Measurements from ENCODE around the gene SUMF1.

Gene SUMF1

DNA sequence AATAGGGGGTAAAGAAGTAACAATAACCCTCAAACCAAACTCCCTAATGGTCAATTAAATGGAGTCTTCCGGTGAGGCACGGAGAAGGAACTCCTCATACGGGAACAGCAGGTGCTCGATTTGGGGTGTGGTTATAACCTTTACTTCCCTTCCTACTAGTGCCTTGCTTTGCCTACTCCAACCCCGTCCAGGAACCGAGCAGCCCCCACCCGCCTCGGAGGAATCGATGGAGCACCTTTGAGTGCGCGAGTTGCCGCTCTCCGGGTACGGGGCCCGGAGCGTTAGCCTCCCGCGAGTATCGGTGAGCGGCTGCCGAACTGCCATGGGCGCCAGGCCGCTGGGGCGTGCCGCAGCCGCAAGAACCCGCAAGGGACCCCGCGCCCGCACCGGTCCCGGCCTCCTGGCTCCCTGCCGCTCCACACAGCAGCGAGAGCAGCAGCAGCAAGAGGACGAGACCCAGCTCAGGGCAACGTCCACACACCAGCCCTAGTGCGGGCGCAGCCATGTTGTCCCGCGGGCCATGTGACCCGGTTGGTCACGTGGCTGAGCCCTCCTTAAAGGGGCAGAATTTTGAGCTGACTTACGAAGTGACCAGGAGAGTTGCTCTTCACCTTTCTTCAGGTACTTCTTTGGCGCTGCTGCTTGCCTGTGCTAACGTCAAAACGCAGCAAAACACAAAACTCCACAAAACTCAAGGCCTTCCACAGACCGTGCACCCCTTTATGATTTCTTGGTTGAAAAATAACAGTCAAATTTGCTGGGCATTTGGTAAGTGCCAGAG lies at the start of gene SUMF1:
TSS of gene SUMF1 (minus strand) at position 529 of the 781 bp plus-strand sequence. CDS start at position 505, 24 bp downstream.
- peak; percentile 48 to 57 for DNase-seq (ENCODE audit: low read depth in 1 of 2, low spot score in 1 of 2)

DNA sequence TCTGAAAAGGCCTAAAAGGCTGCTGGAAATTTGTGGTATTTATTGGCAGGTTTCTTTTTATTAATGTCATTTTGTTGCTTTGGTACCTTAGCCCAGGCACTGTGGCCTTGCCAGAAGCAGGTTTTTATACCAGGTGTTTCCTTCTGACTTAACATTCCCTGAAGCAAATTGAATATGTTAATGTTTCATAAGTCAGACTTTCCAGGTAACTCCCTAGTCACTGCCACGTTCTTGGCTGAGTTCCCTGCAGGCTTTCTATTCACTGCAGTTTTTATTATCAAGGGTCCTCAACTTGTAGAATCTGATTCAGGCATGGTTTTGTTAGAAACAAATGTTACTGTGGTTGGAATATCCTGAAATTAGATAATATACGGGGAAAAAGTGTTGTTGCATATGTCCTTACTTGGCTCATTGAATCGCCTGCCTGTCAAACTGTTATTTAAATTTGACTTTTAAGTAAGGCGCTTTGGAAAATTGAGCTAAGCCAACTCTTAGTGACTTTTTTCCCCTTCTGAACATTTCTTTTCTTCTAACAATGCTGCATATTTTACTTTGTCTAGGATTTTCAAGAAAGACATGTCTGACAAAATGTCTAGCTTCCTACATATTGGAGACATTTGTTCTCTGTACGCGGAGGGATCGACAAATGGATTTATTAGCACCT lies 49.0 kb upstream of the SUMF1 start:
- no peak for DNase-seq (ENCODE audit: low read depth in 1 of 2, low spot score in 1 of 2)

DNA sequence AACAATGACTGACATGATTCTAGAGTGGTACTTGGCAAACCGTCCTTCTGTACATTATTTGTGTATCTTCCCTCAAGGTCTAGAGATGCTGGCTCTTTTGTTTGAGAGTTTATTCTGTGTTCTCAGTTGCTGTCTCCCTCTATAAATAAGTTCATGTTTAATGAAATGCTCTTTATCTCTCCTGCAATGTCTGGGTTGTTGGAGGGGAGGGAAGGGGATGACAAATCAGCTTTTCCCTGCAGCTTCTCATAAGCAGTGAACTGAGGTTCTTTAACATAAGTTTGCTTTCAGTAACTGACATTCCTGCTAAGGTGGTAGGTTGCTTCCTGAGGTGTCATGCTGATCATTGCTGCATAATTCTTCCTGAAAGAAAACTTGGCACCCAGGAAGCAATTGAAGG lies 47.8 kb upstream of the SUMF1 start:
- no peak for DNase-seq (ENCODE audit: low read depth in 1 of 2, low spot score in 1 of 2)

DNA sequence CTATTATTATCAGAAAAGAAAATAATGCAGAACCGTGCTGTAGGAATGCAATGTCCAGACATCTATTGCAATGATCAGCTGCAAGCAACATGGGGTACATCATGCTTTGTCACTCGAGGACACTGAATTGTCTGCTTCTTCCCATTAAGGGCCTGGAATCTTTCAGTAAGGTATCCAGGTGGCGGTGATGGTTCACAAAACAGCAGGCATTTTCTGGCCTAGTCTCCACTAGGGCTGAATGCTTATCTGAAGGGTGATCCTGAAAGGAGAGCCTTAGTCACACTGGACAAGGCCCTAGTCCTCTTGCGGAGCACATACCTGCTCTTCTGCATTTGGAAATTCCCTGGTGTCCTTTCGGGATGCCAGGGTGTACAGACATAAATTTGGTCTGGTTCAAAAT lies 47.3 kb upstream of the SUMF1 start:
- DNase-seq (ENCODE audit: low read depth in 1 of 2, low spot score in 1 of 2), result no peak

DNA sequence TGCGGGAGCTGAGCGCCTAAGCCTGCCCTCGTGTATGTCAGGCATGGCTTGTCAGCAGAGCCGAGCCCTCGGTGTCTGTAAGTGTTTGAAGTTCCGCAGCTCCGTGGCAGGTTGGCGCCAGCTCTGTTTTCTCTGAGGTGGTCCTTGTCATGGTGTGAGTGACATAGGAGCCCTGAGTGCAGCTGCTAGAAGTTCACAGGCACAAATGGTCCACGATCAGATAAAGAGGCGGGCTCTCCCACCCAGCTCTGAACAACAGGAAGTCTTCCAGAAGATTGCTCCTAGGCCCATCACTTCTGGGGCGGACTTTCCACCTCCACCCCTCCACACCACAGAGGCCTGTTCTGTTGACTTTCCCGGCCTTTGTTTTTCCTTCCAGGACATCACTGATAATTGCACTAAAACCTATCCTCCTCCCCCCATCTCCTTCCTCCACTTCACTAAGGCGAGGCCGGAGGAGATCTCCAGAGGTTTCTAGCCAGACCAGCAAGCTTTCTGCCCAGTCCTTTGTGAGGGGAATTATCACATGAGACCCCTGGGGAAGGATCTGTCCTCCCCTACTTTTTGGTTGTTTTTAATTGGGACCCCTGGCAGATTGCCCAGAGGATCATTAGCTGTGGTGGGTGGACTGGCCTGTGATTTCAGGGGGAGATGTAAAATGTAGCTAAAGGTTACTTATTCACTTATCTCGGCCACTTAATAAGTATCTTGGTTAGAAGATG lies 46.0 kb upstream of the SUMF1 start:
- no peak for DNase-seq (ENCODE audit: low read depth in 1 of 2, low spot score in 1 of 2)

DNA sequence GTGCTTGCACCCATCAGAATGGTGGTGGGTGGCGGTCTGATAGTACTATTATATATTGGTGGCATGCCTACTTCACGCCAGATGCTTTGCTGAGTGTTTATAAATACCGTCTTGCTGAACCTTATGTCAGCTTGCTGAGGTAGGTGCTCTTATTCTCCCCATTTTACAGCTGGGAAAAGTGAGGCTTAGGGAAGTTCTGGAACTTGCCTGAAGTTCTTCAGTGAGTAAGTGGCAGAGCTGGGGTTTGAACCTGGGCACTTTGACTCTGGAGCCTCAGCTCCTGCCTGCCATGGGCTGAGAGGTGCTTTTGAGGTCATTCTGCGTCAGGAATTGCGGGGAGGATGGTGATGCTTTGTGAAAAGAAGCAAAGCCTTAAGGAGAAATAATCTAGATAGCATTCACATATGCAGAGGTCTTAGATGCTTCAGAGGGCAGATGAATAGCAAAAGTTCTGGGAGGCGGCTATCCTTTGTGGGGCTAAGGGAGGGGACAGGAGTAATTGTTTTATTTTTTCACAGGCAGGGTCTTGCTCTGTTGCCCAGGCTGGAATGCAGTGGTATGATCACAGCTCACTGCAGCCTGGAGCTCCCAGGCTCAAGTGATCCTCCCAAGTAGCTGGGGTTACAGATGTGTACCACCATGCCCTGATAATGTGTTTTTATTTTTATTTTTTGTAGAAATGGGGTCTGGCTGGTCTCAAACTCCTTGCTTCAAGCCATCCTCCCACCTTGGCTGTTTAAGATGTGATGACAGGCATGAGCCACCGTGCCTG lies 44.6 kb upstream of the SUMF1 start:
- DNase-seq (ENCODE audit: low read depth in 1 of 2, low spot score in 1 of 2), result no peak

DNA sequence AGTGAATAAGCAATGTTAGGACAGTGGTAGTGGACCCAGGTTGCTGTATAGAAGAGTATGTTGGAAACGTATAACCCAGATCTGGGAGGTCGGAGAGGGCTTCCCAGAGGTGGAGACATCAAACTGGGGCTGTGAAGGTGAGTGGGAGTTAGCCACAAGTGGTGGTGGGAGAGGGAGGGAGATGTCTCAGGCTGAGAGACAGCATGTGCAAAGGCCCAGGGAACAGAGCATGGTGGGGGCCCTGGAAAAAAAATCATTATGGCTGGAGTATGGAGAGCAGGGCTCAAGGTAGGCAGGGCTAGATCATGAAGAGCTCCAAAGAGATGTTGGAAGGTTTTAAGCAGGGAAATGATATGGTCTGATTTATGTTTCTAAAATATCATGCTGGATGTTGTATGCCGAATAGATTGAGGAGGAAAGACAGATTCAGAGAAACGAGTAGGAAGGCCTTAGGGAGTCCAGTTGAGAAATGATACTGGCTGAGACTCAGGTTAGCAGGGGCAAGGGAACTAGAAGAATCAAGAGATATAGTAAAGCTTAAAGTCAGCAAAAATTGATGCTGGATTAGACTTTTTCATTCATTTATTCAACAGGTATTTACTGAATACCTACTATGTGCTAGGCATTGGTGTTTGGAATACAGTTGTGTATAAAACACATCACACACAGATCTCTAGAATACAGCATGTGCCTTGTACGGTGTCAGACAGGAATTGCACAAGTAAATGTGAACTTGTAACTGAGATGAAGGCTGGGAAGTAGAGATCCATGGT lies 43.1 kb upstream of the SUMF1 start:
- DNase-seq (ENCODE audit: low read depth in 1 of 2, low spot score in 1 of 2), result no peak

GRCh38 chr3:4509043-4509442 lies 42.0 kb upstream of the SUMF1 start:
- DNase-seq (ENCODE audit: low read depth in 1 of 2, low spot score in 1 of 2), result no peak

DNA sequence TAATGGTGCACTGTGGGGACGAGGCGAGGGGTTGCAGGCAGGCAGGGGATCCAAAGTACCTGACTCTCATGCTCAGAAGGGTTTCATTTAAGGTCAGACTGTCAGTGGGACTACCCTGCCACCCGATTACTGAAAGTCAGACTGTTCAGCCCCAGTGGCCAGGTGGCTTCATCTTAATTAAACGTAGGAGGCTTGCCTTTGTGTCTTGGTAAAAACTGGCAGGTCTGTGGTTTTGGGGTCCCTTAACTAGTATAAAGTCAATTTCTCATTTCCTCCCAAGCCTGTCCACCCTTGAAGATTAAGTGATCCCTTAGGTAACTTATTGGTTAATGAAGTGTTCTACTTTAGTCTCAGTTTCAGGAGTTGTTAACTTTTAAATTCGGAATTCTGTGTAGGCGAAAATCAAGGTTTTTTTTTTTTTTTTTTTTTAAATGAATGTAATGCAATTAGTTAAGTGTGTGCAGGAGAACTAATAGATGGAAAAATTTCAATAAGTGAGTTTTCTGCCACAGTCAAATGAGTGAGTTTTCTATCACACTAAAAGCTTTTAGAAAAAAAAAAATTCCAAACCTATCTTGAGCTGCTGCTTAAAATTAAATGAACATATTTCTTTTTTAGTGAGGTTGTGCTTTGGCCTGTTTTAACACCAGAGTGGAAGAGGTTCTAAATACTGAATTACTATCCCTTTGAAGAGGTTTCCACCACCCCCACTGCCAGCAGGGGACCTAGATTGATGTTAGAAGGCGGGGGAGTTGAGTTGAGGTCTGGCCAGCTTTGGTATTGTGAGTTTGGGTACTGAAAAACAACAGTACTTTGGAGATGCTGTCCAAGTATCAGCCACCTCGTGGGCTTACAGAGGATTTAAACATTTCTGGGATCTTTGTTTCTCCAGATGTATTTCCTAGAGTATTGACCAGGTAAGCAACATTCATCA lies 41.2 kb upstream of the SUMF1 start:
- no peak for DNase-seq (ENCODE audit: low read depth in 1 of 2, low spot score in 1 of 2)

- DNase-seq (ENCODE audit: low read depth in 1 of 2, low spot score in 1 of 2), result no peak
Observed at GRCh38 chr3:4507024-4507596, 40.0 kb upstream of the SUMF1 start.

DNA sequence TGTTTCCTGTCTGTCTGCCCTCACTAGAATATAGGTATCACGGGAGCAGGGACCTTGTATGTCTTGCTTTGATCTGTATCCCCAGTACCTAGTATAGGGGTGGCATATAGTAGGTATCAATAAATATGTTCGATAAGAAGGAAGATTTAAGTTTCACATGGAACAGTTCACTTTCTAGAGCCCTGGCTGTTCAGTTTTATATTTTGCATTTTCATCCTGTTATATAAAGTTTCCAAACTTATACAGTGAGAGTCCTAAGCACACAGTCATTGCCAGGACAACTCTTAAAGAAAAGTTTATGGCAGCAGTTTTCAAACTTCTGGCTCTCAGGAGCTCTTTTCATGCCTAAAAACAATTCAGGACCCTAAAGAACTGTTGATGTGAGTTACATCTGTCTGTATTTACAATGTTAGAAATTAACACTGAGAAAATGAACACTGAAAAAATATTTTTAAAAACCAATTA lies 39.5 kb upstream of the SUMF1 start:
- no peak for DNase-seq (ENCODE audit: low read depth in 1 of 2, low spot score in 1 of 2)

GRCh38 chr3:4505688-4506558 lies 38.9 kb upstream of the SUMF1 start:
- no peak for DNase-seq (ENCODE audit: low read depth in 1 of 2, low spot score in 1 of 2)

GRCh38 chr3:4504340-4505261 lies 37.5 kb upstream of the SUMF1 start:
- no peak for DNase-seq (ENCODE audit: low read depth in 1 of 2, low spot score in 1 of 2)

DNA sequence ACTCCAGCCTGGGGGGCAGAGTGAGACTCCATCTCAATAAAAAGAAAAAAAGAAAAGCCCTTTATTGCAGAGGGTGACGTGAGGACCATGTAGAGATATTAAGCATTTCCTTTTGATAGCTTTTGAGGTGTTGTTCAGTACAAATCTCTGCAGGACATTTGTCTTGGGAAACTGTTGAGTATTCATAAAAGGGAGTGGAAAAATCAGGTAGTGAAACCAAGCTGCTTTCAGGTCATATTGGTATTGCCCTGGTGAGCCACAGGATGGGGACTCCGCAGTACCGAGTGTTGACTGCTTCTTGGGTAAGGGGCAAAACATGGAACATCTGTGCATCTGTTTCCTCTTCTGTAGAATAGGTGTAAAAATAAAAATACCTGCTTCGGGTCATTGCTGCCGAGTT lies 36.0 kb upstream of the SUMF1 start:
- no peak for DNase-seq (ENCODE audit: low read depth in 1 of 2, low spot score in 1 of 2)

DNA sequence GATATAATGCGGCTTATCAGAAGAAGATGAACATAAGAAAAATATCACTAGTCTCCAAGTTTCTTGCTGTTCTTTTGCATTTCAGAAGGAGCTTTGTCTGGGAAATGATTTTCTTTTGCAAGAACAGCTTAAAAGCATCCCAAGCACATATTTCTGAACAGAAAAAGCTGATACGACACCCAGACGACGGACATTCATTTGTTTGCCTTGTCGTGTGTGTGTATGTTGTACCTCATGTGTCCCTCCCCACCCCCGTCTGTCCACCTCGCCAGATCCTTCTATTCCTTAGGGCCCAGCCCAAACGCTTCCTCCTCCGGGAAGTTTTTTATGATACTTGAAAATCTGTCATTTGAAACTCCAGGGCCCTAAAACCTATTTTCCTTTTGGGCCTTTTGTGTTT lies 34.9 kb upstream of the SUMF1 start:
- DNase-seq (ENCODE audit: low read depth in 1 of 2, low spot score in 1 of 2), result no peak

- DNase-seq (ENCODE audit: low read depth in 1 of 2, low spot score in 1 of 2), result no peak
Observed at GRCh38 chr3:4501437-4501836, 34.4 kb upstream of the SUMF1 start.

DNA sequence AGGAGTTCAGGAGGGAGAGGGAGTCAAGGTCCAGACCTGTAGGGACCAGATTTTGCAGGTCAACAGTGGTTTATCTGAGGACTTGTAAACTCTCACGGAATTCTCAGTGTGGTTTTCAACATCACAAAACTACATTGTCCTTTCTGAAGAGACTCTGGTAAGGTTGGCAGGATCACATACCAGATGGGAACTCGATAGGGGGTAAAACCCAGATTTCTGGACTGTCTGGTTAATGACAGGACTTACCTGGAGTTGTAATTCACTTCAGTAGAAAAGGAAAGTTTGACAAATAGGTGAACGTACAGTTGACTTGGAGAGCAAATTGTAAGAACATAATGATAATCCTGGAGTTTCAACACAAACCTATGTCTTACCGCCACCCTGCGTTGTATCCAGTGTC lies 31.4 kb upstream of the SUMF1 start:
- DNase-seq (ENCODE audit: low read depth in 1 of 2, low spot score in 1 of 2), result no peak

Measured in stimulated activated CD4-positive, alpha-beta T cell treated with anti-CD3 and anti-CD28 coated beads, Interleukin-15, amount 100 ng/mL, for 1 hour (primary cell).